ENCODE results near the gene LYG1.

The LYG1 gene

DNA sequence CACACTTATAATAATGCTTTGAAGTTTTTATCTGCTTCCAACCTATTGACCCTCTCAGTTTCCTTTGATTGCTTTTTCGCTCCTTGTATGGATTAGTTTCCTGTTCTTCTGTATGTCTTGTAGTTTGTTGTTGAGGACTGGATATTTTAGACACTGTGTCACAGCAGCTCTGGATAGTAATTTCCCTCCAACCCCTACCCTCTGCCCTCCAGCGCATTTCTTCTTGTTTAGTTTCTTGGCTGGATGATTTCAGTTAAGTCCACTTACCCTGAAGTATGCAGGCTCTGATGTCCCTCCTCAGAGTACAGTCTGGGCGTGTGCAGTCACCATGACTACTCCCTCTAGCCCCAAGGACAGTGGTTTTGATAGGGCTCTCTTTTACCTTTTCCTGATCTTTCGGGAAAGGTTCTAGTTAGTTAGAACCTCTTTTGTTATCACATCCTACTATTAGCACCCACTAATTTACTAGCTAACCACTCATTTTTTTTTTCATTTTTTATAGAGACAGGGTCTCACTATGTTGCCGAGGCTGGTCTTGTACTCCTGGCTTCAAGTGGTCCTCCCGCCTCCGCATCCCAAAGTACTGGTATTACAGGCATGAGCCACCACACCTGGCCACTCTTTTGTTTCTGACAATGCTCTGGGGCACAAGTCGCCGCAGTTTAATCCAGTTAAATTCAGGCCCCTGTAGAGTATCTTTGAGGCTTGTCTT, 16.3 kb upstream of the LYG1 start:
- TF ChIP-seq, protein P1, sequence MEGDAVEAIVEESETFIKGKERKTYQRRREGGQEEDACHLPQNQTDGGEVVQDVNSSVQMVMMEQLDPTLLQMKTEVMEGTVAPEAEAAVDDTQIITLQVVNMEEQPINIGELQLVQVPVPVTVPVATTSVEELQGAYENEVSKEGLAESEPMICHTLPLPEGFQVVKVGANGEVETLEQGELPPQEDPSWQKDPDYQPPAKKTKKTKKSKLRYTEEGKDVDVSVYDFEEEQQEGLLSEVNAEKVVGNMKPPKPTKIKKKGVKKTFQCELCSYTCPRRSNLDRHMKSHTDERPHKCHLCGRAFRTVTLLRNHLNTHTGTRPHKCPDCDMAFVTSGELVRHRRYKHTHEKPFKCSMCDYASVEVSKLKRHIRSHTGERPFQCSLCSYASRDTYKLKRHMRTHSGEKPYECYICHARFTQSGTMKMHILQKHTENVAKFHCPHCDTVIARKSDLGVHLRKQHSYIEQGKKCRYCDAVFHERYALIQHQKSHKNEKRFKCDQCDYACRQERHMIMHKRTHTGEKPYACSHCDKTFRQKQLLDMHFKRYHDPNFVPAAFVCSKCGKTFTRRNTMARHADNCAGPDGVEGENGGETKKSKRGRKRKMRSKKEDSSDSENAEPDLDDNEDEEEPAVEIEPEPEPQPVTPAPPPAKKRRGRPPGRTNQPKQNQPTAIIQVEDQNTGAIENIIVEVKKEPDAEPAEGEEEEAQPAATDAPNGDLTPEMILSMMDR (conservative IDR thresholded peaks at IDR 0.05; ENCODE audit: low read depth, low read length) = no peak
- H3K4me2 ChIP-seq = no peak overlapping the region
- H3K27me3 ChIP-seq (ENCODE audit: insufficient read depth, low read depth) = no peaks in the 10 kb centered on the region

DNA sequence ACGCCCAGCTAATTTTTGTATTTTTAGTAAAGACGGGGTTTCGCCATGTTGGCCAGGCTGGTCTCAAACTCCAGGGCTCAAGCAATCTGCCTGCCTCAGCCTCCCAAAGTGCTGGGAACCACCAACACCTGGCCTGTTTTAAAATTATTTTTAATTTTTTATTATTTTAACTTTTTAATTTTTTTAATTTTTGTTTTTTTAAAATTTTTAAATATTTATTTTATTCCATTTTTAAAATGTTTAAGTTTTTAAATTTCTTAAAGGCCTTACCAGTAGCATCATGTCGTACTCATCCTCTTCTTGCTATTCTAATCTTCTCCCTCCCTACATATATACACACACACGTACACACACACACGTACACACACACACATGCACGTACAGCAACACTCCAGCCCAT, 1.4 kb downstream of the LYG1 start:
- Histone ChIP-seq H4K20me1 (ENCODE audit: insufficient read depth) (no peaks in the 10 kb centered on the region), H3K36me3 (ENCODE audit: insufficient read depth) (no peaks in the 10 kb centered on the region), H3K9ac (no peak overlapping the region), H3K79me2 (ENCODE audit: insufficient read depth, low read depth) (no peaks in the 10 kb centered on the region), H3K4me3 (IDR thresholded peaks at IDR 0.05; ENCODE audit: insufficient read depth, low read depth, low read length) (no peak overlapping the region), H3K4me2 (no peak overlapping the region), H3K27me3 (ENCODE audit: insufficient read depth, low read depth) (no peaks in the 10 kb centered on the region), H3K4me1 (ENCODE audit: low read depth, poor library complexity, severe bottlenecking) (no peaks in the 10 kb centered on the region), H2AFZ (ENCODE audit: low read depth) (no peak overlapping the region), H3K27ac (no peak overlapping the region)
- TF ChIP-seq, protein P1 (conservative IDR thresholded peaks at IDR 0.05; ENCODE audit: low read depth, low read length) = no peak

More for the DNA sequence above, 16.3 kb upstream of the LYG1 start:
- Histone ChIP-seq H3K4me1 (ENCODE audit: low read depth, poor library complexity, severe bottlenecking) (no peaks in the 10 kb centered on the region), H3K9ac (no peak overlapping the region), H3K27ac (no peak overlapping the region), H3K36me3 (ENCODE audit: insufficient read depth) (no peaks in the 10 kb centered on the region), H3K79me2 (ENCODE audit: insufficient read depth, low read depth) (no peaks in the 10 kb centered on the region), H2AFZ (ENCODE audit: low read depth) (no peak overlapping the region), H4K20me1 (ENCODE audit: insufficient read depth) (no peaks in the 10 kb centered on the region), H3K4me3 (IDR thresholded peaks at IDR 0.05; ENCODE audit: insufficient read depth, low read depth, low read length) (no peak overlapping the region)

DNA sequence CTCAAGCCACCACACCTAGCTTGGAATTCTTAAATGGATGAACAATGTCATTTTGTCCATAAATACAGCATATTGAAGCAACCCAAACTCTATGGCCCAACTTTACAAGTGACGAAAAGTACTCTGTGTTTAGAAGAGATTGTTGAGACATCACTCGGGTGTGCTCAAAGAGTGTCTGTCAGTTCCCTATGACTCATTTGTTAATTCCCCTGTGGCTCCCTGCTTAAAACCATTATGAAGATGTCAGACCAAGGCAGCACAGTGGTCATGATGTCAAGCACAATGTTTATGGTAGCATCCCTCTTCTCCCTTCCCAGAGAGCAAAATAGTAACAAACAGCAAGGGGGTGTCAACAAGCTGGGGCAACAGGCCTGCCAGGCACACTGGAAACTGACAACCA, 3.0 kb downstream of the LYG1 start:
- no peaks in the 10 kb centered on the region for H3K79me2 ChIP-seq (ENCODE audit: insufficient read depth, low read depth)
- no peak overlapping the region for H3K27ac ChIP-seq
- TF ChIP-seq, protein P1 (conservative IDR thresholded peaks at IDR 0.05; ENCODE audit: low read depth, low read length) = no peak
- no peaks in the 10 kb centered on the region for H4K20me1 ChIP-seq (ENCODE audit: insufficient read depth)
- no peak overlapping the region for H3K4me2 ChIP-seq
- H3K27me3 ChIP-seq (ENCODE audit: insufficient read depth, low read depth) = no peaks in the 10 kb centered on the region
- H2AFZ ChIP-seq (ENCODE audit: low read depth) = no peak overlapping the region
- no peak overlapping the region for H3K4me3 ChIP-seq (IDR thresholded peaks at IDR 0.05; ENCODE audit: insufficient read depth, low read depth, low read length)
- no peaks in the 10 kb centered on the region for H3K4me1 ChIP-seq (ENCODE audit: low read depth, poor library complexity, severe bottlenecking)
- H3K9ac ChIP-seq = no peak overlapping the region
- no peaks in the 10 kb centered on the region for H3K36me3 ChIP-seq (ENCODE audit: insufficient read depth)

DNA sequence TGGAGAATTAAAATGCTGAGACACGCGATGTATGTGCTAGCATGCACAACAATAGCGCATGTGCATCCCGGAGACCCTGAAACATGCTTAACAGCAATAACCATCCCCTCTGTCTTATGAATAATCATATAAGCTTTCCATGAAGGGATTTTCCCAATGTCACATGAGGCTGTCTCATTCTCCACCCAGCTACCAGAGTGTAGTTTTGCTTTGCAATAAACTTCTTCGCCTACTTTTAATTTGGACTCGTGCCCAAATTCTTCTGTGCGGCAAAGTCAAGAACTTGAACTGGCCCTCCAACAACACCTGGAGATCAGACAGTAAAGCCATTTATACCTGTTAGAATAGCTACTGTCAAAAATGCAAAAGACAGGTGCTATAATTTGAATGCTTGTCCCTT, 15.5 kb downstream of the LYG1 start:
- H3K27ac ChIP-seq = no peak overlapping the region

More for the DNA sequence above, 15.5 kb downstream of the LYG1 start:
- Histone ChIP-seq H3K36me3 (ENCODE audit: insufficient read depth) (no peaks in the 10 kb centered on the region), H3K9ac (no peak overlapping the region), H3K4me2 (no peak overlapping the region), H3K4me1 (ENCODE audit: low read depth, poor library complexity, severe bottlenecking) (no peaks in the 10 kb centered on the region), H3K79me2 (ENCODE audit: insufficient read depth, low read depth) (no peaks in the 10 kb centered on the region), H2AFZ (ENCODE audit: low read depth) (no peak overlapping the region), H3K4me3 (IDR thresholded peaks at IDR 0.05; ENCODE audit: insufficient read depth, low read depth, low read length) (no peak overlapping the region), H4K20me1 (ENCODE audit: insufficient read depth) (no peaks in the 10 kb centered on the region), H3K27me3 (ENCODE audit: insufficient read depth, low read depth) (no peaks in the 10 kb centered on the region)
- TF ChIP-seq, protein P1 (conservative IDR thresholded peaks at IDR 0.05; ENCODE audit: low read depth, low read length) = no peak
